Lung (tissue), 12 donors: ENCODE results near the gene CNFN. TPM values are rescaled to one million over a fixed set of nuclear protein-coding genes. Genes with fewer than 3 reads are reported as not detected.

Experiments
- ATAC-seq: fragments of 200-7000 bp; cut with Tn5 transposase; one replicate; pipeline ENCODE4 v1.9.1; 2020; ENCODE audit warnings: moderate number of reproducible peaks; ENCODE audit not compliant: insufficient read depth, low FRiP score
- DNase-seq, 3 donors: peaks; one replicate each; pipeline ENCODE4 v3.0.0-alpha.2; 2013 to 2017
- H3K27ac ChIP-seq, 2 donors: one replicate each; pipeline ENCODE4 v1.5.1; 2013; ENCODE audit warnings: mild to moderate bottlenecking in 2 of 2, moderate library complexity in 2 of 2, control low read depth in 1 of 2, inconsistent platforms in 1 of 2, low read depth in 1 of 2, low read length in 1 of 2
- H3K27me3 ChIP-seq, 3 donors: one replicate each; pipeline ENCODE4 v1.5.1; 2013; ENCODE audit warnings: low read length in 2 of 3; ENCODE audit not compliant: control insufficient read depth in 3 of 3, insufficient read depth in 3 of 3
- H3K36me3 ChIP-seq, 4 donors: one replicate each; pipeline ENCODE4 v1.5.1; 2013; ENCODE audit warnings: low read length in 4 of 4, mild to moderate bottlenecking in 1 of 4, moderate library complexity in 1 of 4; ENCODE audit not compliant: control insufficient read depth in 4 of 4, insufficient read depth in 4 of 4
- H3K4me1 ChIP-seq, 5 donors: one replicate each; pipeline ENCODE4 v1.5.1; 2013; ENCODE audit warnings: low read length in 5 of 5, mild to moderate bottlenecking in 2 of 5, moderate library complexity in 1 of 5; ENCODE audit not compliant: control insufficient read depth in 5 of 5, insufficient read depth in 5 of 5
- H3K4me3 ChIP-seq: one replicate; pipeline ENCODE4 v1.5.1; 2013; ENCODE audit warnings: mild to moderate bottlenecking, control low read depth, moderate library complexity
- H3K9ac ChIP-seq, 2 donors: one replicate each; pipeline ENCODE4 v1.5.1; 2013; ENCODE audit warnings: low read length in 2 of 2, control low read depth in 1 of 2; ENCODE audit not compliant: insufficient read depth in 1 of 2
- H3K9me3 ChIP-seq, 4 donors: one replicate each; pipeline ENCODE4 v1.5.1; 2013; ENCODE audit warnings: low read length in 3 of 4, mild to moderate bottlenecking in 1 of 4, moderate library complexity in 1 of 4; ENCODE audit not compliant: control insufficient read depth in 4 of 4, insufficient read depth in 3 of 4
- WGBS, 2 donors: extraction: QIAGEN DNeasy Blood & Tissue Kit; methylation state at CpG; one replicate each; pipeline ENCODE4 v1.1.7; 2013; 5-methylcytosine and 5-hydroxymethylcytosine counted together
- polyA plus RNA-seq, 2 donors: library from polyadenylated mRNA; stranded (reverse); fragments of 200-250 nt; gene quantifications; one replicate each; pipeline ENCODE4 v1.2.1, GENCODE V29; 2013
- total RNA-seq, 2 donors: library from RNA; depleted of rRNA in 1 of 2; stranded (reverse); fragments of >200 nt in 1 of 2; gene quantifications; one replicate each; pipeline ENCODE4 v1.2.1, GENCODE V29; 2014 to 2021
- TF ChIP-seq, protein P1 (sequence below): IDR thresholded peaks from 2 replicates; pipeline ENCODE4 v1.5.1; 2012; ENCODE audit warnings: mild to moderate bottlenecking; ENCODE audit errors: control extremely low read depth, extremely low read depth
- donor health status: control.
- donor health status: control.
- donor health status: Bipolar disorder and iron deficiency.
- donor health status: healthy.
- donor health status: DM: yes; HTN: yes; CAD: no.

The CNFN gene
- total and polyA plus RNA-seq, 4 donors = 1.0 to 4.1 (median 2.2) TPM; not detected in 1

DNA sequence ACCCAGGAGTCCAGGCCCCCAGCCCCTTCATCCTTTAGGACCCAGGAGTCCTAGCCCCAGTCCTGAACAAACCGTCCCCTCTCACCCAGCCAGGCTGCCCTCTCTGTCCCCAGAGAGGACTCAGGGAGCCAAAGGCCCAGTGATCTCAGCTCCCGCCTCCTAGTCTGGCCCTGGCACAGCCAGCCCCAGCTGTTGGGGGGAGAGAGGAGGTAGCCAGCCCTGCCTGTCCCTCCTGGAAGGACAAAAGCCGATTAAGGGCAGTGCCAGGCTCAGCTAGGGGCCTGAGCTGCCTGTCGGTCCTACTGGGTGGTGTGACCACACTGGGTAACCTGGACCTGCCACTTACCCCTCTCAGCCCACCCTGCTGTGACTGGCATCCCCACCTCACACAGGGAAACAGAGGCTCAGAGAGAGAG lies 22.6 kb upstream of the CNFN start:
- H3K4me3 ChIP-seq = no peak overlapping the region
- TF ChIP-seq, protein P1, sequence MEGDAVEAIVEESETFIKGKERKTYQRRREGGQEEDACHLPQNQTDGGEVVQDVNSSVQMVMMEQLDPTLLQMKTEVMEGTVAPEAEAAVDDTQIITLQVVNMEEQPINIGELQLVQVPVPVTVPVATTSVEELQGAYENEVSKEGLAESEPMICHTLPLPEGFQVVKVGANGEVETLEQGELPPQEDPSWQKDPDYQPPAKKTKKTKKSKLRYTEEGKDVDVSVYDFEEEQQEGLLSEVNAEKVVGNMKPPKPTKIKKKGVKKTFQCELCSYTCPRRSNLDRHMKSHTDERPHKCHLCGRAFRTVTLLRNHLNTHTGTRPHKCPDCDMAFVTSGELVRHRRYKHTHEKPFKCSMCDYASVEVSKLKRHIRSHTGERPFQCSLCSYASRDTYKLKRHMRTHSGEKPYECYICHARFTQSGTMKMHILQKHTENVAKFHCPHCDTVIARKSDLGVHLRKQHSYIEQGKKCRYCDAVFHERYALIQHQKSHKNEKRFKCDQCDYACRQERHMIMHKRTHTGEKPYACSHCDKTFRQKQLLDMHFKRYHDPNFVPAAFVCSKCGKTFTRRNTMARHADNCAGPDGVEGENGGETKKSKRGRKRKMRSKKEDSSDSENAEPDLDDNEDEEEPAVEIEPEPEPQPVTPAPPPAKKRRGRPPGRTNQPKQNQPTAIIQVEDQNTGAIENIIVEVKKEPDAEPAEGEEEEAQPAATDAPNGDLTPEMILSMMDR = no peak
- H3K27ac ChIP-seq = no peak overlapping the region
- ATAC-seq (no peak), DNase-seq (no peak)
- no peaks in the 10 kb centered on the region for H3K9me3 ChIP-seq
- WGBS, 2 donors = 89 to 93% methylated on average over 4 of the region's 4 CpGs
- H3K27me3 ChIP-seq = no peaks in the 10 kb centered on the region
- peaks cover 0 to 7% (median 0%) of the 10 kb centered on the region in 5 donors for H3K4me1 ChIP-seq
- H3K9ac ChIP-seq = no peak overlapping the region
- H3K36me3 ChIP-seq = peaks cover 0 to 2% (median 0%) of the 10 kb centered on the region in 4 donors

DNA sequence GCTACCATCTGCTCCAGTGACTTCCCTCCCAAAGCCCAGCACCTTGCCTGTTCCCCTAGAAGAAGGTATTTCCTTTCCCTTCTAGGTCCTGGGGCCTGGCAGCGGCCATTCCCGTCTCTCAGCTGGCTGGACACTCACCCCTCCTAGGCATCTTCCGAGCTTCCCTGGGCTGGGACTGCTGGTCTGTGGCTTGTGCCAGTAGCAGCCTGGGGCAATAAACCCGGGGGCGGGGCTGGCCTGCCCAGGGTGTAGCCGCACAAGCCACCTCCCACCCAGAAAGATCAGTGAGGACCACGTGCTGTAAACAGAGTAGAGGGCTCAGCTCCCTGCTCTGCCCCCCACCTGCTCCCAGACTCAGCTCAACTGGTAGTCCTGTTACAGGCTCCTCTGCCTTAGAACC lies 22.1 kb upstream of the CNFN start:
- no peak for DNase-seq
- Histone ChIP-seq H3K9ac (no peak overlapping the region), H3K27ac (no peak overlapping the region), H3K4me1 (peaks cover 0 to 7% (median 0%) of the 10 kb centered on the region in 5 donors), H3K27me3 (no peaks in the 10 kb centered on the region), H3K36me3 (peaks cover 0 to 2% (median 0%) of the 10 kb centered on the region in 4 donors), H3K9me3 (no peaks in the 10 kb centered on the region), H3K4me3 (no peak overlapping the region)
- 79 to 89% methylated on average over 7 of the region's 7 CpGs for WGBS, 2 donors
- TF ChIP-seq, protein P1 = no peak
- no peak for ATAC-seq

DNA sequence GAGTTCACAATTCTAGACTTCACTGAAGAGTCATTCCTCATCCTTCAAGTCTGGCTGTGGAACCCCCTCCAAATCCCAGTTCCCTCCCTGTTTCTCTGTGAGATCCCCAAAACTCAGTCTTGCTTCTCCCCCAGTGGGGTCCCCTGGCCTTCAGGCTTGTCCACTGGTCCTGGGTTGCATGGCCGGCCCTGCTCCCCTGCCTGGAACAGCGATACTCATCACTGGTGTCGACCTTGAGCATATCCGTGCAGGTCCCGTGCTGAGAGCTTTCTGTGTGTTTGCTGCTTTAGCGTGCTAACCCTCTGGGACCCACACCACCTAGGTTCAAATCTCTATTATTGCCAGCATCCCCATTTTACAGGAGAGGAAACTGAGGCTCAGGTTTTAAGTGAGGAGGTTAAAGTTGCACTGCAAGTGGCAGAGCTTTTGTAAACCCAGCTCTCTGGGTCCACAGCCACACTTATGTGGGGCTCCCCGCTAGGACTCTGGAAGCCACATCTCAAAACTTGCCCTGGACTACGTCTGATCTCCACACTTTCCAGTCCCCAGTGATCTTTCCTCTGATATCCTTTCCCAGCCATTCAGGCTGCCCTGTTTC lies 21.6 kb upstream of the CNFN start:
- TF ChIP-seq, protein P1 = no peak
- 96 to 97% methylated on average over 8 of the region's 8 CpGs for WGBS, 2 donors
- H3K9ac ChIP-seq = no peak overlapping the region
- H3K9me3 ChIP-seq = no peaks in the 10 kb centered on the region
- peaks cover 0 to 7% (median 0%) of the 10 kb centered on the region in 5 donors for H3K4me1 ChIP-seq
- no peaks in the 10 kb centered on the region for H3K27me3 ChIP-seq
- no peak overlapping the region for H3K4me3 ChIP-seq
- H3K36me3 ChIP-seq = peaks cover 0 to 2% (median 0%) of the 10 kb centered on the region in 4 donors
- H3K27ac ChIP-seq = no peak overlapping the region
- ATAC-seq (no peak), DNase-seq (no peak)

DNA sequence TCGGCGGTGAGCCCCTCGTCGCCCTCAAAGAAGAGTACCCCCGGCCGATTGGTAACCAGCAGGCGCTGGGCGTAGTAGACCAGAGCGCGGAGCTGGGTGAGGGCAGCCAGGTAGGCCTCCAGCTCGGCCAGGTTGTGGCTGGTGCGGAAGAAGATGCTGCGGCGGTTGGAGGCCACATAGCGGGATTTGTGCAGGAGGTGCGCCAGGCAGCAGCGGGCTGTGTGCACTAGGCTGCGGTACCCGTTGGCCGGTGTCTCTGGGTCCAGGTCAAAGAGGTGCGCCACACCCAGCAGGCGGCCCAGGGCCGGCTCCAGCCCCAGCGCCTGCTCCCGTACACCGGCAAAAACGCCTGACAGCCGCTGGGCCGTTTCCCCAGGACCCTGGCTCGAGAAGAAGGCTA lies 20.3 kb upstream of the CNFN start:
- WGBS, 2 donors = 93 to 96% methylated on average over 30 of the region's 30 CpGs

More for the DNA sequence above, 20.3 kb upstream of the CNFN start:
- H3K9ac ChIP-seq = no peak overlapping the region
- no peak for ATAC-seq
- H3K4me3 ChIP-seq = no peak overlapping the region
- peaks cover 0 to 7% (median 0%) of the 10 kb centered on the region in 5 donors for H3K4me1 ChIP-seq
- no peak for DNase-seq
- no peaks in the 10 kb centered on the region for H3K9me3 ChIP-seq
- H3K27me3 ChIP-seq = no peaks in the 10 kb centered on the region
- peaks cover 0 to 2% (median under 1%) of the 10 kb centered on the region in 4 donors for H3K36me3 ChIP-seq
- TF ChIP-seq, protein P1 = no peak
- no peak overlapping the region for H3K27ac ChIP-seq
